PFSK-1 (cell line): ENCODE data around the gene SAMD4A.

ENCODE experiments used
- POLR2AphosphoS5 ChIP-seq: IDR thresholded peaks from 2 replicates; pipeline ENCODE4 v1.6.1; 2012; ENCODE audit warnings: low read depth, mild to moderate bottlenecking, control low read depth, low read length, moderate library complexity
- SIN3A ChIP-seq: IDR thresholded peaks from 2 replicates; pipeline ENCODE4 v1.6.1; 2012; ENCODE audit warnings: mild to moderate bottlenecking, low read length, moderate library complexity, borderline replicate concordance; ENCODE audit not compliant: insufficient read depth

DNA sequence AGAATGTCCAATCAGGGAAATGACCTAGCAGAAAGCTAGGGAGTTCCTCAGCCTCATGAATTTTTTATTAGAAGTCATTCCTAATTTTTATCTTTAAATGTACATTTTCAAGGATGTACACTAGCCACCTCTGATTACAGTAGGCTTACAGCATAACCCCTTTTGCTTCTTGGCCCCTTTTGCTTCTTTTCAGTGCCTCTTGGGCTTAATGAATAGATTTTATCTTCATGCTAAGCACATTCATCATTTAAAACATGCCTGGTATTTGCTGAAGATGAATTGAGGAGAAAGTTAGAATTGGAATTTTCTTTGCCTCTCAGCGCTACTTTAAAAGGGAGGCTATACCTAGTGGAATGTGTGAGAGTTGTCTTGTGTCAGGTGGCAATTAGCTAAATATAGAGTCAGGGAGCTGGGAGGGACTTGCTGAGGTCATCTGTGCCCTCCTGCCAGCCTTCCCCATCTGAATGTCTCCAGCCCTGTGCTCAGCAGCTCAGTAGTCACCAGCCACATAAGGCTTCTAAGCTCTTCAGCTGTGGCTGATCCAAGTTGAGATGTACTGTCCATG lies 132.1 kb downstream of the SAMD4A start:
- TF ChIP-seq SIN3A (no peak), POLR2AphosphoS5 (no peak)
